Fibroblast of lung (primary cell): ENCODE data around the gene NOTCH2. TPM values are rescaled to one million over a fixed set of nuclear protein-coding genes. Genes with fewer than 3 reads are reported as not detected.
A peak's percentile ranks its signal among the peaks of the same experiment; 100 is the strongest.
"Not testable (repeated sequence)": the region's sequence is repeated elsewhere in the genome, so short reads cannot be mapped to it uniquely, and the experiment has no call there.

Experiments
- DNase-seq, 2 donors: peaks; one replicate each; pipeline versions ENCODE4 v3.0.0 to v3.0.0-alpha.2; 2010; ENCODE audit warnings: low read depth in 2 of 2
- H2AFZ ChIP-seq: 2 replicates; pipeline ENCODE4 v1.5.1; 2012; ENCODE audit warnings: low read length, control low read depth, inconsistent platforms
- H3K27ac ChIP-seq: 2 replicates; pipeline ENCODE4 v1.5.1; 2011; ENCODE audit warnings: low read length, control low read depth; ENCODE audit not compliant: insufficient read depth
- H3K27me3 ChIP-seq: 2 replicates; pipeline ENCODE4 v1.5.1; 2011; ENCODE audit warnings: mild to moderate bottlenecking, low read length; ENCODE audit not compliant: control insufficient read depth, insufficient read depth
- H3K36me3 ChIP-seq: 2 replicates; pipeline ENCODE4 v1.5.1; 2011; ENCODE audit warnings: low read length; ENCODE audit not compliant: control insufficient read depth, insufficient read depth
- H3K4me1 ChIP-seq: 2 replicates; pipeline ENCODE4 v1.5.1; 2011; ENCODE audit warnings: low read length; ENCODE audit not compliant: control insufficient read depth, insufficient read depth; ENCODE audit errors: extremely low read depth
- H3K4me2 ChIP-seq: 2 replicates; pipeline ENCODE4 v1.5.1; 2011; ENCODE audit warnings: low read length, control low read depth; ENCODE audit not compliant: insufficient read depth; ENCODE audit errors: extremely low read depth
- H3K4me3 ChIP-seq, 4 experiments: fragments of 200-600 bp in 1 of 4; sonication (generic) in 1 of 4; replicated peaks in 1 of 4; 2 replicates each; pipeline ENCODE4 v1.5.1; 2011 to 2016; ENCODE audit warnings: low read length in 4 of 4, low read depth in 3 of 4, mild to moderate bottlenecking in 3 of 4, control low read depth in 2 of 4, inconsistent platforms in 1 of 4, mixed read lengths in 1 of 4; ENCODE audit not compliant: insufficient read depth in 1 of 4; ENCODE audit errors: control extremely low read depth in 1 of 4
- H3K79me2 ChIP-seq: 2 replicates; pipeline ENCODE4 v1.5.1; 2012; ENCODE audit warnings: mild to moderate bottlenecking, low read length, inconsistent platforms; ENCODE audit not compliant: control insufficient read depth, insufficient read depth
- H3K9ac ChIP-seq: 2 replicates; pipeline ENCODE4 v1.5.1; 2011; ENCODE audit warnings: mild to moderate bottlenecking, low read length, control low read depth; ENCODE audit not compliant: insufficient read depth
- H3K9me3 ChIP-seq: 2 replicates; pipeline ENCODE4 v1.5.1; 2012; ENCODE audit warnings: low read depth, low read length; ENCODE audit not compliant: control insufficient read depth, insufficient read depth
- H4K20me1 ChIP-seq: 2 replicates; pipeline ENCODE4 v1.5.1; 2011; ENCODE audit warnings: low read length; ENCODE audit not compliant: control insufficient read depth, insufficient read depth; ENCODE audit errors: extremely low read depth
- polyA plus RNA-seq, 2 donors: library from polyadenylated mRNA; depleted of rRNA in 1 of 2; stranded (reverse) in 1 of 2; unstranded in 1 of 2; fragments of >200 nt; gene quantifications; 2 replicates each; pipeline ENCODE4 v1.2.1, GENCODE V29; 2011 to 2012; ENCODE audit warnings: missing spikeins in 1 of 2
- total RNA-seq: library from RNA; depleted of rRNA; stranded (reverse); fragments of >200 nt; gene quantifications from 2 replicates; pipeline ENCODE4 v1.2.1, GENCODE V29; 2014

Gene NOTCH2
- total and polyA plus RNA-seq, 2 donors (not counting 1 experiment from before 2014, with no cell fraction given), result 86.3 to 204 TPM

DNA sequence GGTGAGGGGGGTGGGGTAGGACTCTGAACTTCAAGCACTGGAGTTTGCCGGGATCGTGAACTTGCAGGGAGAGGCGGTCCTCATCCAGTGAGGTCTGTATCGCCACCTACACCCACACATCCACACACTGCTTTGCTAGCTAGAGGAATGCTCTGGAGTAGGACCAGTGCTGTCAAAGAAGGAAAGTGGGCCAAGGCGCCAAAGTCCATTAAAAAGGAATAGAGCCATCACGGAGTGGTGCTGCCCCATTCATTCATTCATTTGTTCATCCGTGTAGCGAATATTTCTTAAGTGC lies 405 bp upstream of the NOTCH2 start:
- not testable (repeated sequence) for H3K36me3 ChIP-seq, H3K4me1 ChIP-seq, H3K27me3 ChIP-seq, DNase-seq, H3K9me3 ChIP-seq, H3K4me2 ChIP-seq, H3K4me3 ChIP-seq, H3K27ac ChIP-seq, H3K9ac ChIP-seq, H2AFZ ChIP-seq, H4K20me1 ChIP-seq
- H3K79me2 ChIP-seq, result peaks cover 10% of the 10 kb centered on the region

DNA sequence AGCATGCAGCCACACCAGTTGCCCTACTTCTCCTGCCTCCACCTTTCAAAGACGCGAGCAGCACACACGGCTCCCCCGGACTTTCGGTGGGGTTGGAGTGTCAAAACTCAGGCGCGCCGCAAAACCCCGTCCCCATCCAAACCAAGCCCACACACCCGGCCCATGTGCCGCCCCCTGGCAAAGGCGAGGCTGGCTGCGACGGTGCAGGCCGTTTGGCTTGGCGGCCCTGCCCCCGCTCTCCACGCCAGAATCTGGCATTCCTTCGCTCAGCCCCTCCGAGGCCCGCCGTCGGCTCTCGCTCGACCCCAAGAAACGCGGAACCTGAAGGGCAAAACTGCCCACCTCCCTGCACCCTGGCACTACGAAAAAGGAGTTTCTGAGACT lies 787 bp downstream of the NOTCH2 start:
- not testable (repeated sequence) for H3K27me3 ChIP-seq, H2AFZ ChIP-seq, H3K4me1 ChIP-seq, DNase-seq, H3K4me2 ChIP-seq, H4K20me1 ChIP-seq, H3K27ac ChIP-seq, H3K9me3 ChIP-seq, H3K36me3 ChIP-seq
- peaks cover 12% of the 10 kb centered on the region for H3K79me2 ChIP-seq
- H3K9ac ChIP-seq, result peak overlapping the region; percentile 16
- H3K4me3 ChIP-seq, result peak overlapping the region; percentile 27 to 56 (median 32)

DNA sequence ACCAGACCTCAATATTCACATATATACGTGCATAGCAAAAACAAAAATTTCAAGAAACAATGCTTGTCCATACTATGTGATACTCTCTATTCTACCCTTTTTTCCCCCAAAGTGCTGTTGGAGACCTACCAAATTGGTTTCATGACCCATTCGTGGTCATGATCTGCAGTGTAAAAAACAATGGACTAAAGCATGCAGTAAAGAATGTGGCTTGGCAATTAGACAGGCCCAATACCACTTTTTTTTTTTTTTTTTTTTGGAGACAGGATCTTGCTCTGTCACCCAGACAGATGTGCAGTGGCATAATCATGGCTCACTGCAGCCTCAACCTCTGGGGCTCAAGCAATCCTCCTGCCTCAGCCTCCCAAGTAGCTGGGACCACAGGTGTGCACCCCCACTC lies 21.3 kb downstream of the NOTCH2 start:
- not testable (repeated sequence) for H3K4me1 ChIP-seq, H3K79me2 ChIP-seq, H3K4me3 ChIP-seq, H3K9me3 ChIP-seq, H3K36me3 ChIP-seq, H3K4me2 ChIP-seq, H2AFZ ChIP-seq, H3K27ac ChIP-seq, H4K20me1 ChIP-seq, H3K27me3 ChIP-seq, H3K9ac ChIP-seq
- peak in 1 of 2 donors; percentile 47 for DNase-seq

DNA sequence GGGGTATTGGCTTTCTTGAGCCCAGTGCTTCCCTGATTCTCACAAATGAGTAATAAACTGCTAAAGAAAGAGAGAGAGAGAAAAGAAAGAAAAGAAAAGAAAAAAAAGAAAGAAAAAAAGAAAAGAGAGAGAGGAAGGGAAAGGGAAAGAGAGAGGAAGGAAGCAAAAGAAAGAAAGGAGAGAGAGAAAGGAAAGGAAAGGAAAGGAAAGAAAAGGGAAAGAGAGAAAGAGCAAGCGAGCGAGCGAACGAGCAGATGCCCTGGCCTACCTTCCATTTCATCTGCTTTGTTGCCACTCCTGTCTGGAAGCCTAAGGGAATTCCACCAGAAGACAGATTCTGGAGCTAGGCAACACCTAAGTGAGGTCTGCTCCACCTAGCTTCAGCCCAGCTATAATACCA lies 27.7 kb downstream of the NOTCH2 start:
- not testable (repeated sequence) for DNase-seq, H3K36me3 ChIP-seq, H3K4me3 ChIP-seq, H3K27ac ChIP-seq, H3K4me1 ChIP-seq, H3K9ac ChIP-seq, H4K20me1 ChIP-seq, H3K79me2 ChIP-seq, H3K9me3 ChIP-seq, H3K27me3 ChIP-seq, H2AFZ ChIP-seq, H3K4me2 ChIP-seq

DNA sequence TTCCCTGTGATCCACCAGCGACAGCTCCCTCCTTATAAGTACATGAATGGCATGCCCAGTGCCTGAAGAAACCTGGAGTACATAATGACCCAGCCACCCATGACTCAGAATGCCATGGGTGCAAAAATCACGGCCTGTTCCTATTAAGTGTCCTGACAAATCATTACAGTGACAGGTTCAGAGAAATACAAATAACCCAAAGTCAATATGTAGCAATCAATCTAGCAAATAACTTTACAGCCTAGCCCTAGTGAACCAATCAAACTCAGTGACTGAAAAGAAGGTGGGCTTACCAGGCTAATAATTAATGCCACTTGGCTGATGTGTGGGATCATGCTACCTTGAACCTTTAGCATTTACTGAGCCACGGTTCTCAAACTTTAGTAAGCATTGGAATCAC lies 37.2 kb downstream of the NOTCH2 start:
- not testable (repeated sequence) for H4K20me1 ChIP-seq, H3K9ac ChIP-seq, H3K4me3 ChIP-seq, H2AFZ ChIP-seq, H3K4me1 ChIP-seq, DNase-seq, H3K36me3 ChIP-seq, H3K9me3 ChIP-seq, H3K4me2 ChIP-seq, H3K79me2 ChIP-seq, H3K27ac ChIP-seq, H3K27me3 ChIP-seq

DNA sequence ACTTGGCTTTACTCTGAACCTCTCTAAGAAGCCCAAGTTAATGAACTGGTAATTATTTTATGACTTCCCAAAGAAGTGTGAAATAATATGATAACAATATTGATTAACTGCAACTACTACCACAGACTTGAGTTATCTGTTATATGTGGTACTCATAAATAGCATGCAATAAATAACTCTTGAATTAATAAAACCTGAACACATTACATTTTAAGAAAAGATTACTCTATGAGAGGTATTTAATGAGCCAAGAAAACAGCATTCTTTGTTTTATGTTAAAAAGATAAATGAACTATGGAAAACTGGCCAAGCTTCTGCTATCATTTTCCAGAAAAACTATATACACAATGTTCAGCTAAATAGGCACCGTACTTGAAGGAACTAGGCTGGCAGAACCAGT lies 45.7 kb downstream of the NOTCH2 start:
- H2AFZ ChIP-seq, H3K36me3 ChIP-seq, H3K4me3 ChIP-seq, H3K27me3 ChIP-seq, H3K9ac ChIP-seq, H3K27ac ChIP-seq, H3K4me1 ChIP-seq, H4K20me1 ChIP-seq, H3K9me3 ChIP-seq, DNase-seq, H3K4me2 ChIP-seq, H3K79me2 ChIP-seq: not testable (repeated sequence)

DNA sequence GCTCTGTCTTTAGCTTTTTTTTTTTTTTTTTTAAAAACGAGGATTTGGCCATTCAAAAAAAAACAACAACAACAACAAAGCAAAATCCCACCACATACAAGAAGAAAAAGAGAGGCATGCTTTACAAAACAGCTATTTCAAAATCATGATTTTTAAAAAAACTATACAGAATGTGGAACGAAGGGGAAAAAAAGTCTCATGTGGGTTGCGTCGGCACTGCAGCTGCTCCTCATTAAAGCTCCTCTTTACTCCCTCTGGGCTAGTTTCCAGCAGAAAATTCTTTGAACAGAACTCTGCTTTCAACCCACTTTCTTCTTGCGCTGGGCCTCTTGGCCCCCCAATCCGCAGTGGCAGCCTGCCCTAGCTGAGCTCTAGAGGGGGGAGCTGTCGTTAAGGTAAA lies 54.5 kb downstream of the NOTCH2 start:
- not testable (repeated sequence) for H4K20me1 ChIP-seq, H3K36me3 ChIP-seq, H3K4me3 ChIP-seq, H3K79me2 ChIP-seq, H3K4me1 ChIP-seq, H3K27ac ChIP-seq, H2AFZ ChIP-seq, H3K27me3 ChIP-seq, DNase-seq, H3K9me3 ChIP-seq, H3K9ac ChIP-seq, H3K4me2 ChIP-seq
